ENCODE data around the gene SYT15. TPM values are rescaled to one million over a fixed set of nuclear protein-coding genes. Genes with fewer than 3 reads are reported as not detected.
A peak's percentile ranks its signal among the peaks of the same experiment; 100 is the strongest.
"Not testable (repeated sequence)": the region's sequence is repeated elsewhere in the genome, so short reads cannot be mapped to it uniquely, and the experiment has no call there.

Gene SYT15
- total RNA-seq: 1.4 TPM

DNA sequence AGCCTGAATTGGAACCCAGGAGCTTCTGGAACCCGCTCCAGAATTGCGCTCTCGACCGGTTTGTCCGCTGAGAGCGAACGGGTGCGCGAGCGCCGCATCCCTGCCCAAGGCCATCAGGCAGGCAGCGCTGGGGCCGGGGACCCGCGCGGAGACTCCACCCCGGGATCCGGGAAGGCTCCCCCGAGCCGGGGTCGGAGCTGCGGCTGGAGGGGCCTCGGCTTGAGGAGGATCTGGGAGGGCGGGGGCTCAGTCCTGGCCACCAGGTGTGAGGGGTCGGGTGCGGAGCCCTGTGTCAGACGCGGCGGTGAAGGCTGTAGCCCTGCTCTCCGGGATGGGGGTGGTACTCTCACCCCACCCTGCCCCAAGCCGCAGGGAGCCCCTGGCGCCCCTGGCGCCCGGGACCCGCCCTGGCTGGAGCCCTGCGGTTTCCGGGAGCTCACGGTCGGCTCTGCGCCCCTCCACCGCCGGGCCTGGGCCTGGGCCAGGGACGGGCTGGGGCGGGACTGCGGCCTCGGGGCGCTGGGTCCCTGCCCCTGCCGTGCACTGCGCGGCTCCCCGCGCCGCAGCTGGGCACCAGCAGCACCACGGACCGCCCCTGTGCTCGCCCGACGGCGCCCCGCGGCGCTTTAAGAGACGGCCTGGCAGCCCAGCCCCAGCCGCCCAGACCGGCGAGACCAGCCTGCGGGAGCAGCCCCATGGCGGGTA is at the start of gene SYT15:
TSS of gene SYT15 (plus strand) at position 655 of the 705 bp plus-strand sequence. CDS start at position 696, 41 bp downstream.
- DNase-seq (ENCODE audit: low spot score): not testable (repeated sequence)

DNA sequence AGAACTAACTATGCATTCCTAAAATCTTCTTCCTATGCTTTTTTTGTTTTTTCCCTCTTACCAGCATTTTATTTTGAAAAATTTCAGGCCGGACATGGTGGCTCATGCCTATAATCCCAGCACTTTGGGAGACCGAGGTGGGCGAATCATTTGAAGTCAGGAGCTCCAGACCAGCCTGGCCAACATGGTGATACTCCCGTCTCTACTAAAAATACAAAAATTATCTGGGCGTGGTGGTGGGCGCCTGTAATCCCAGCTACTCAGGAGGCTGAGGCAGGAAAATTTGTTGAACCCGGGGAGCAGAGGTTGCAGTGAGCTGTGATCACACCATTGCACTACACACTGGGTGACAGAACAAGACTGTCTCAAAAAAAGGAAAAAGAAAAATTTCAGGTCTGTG is 49.2 kb upstream of the SYT15 start:
- DNase-seq (ENCODE audit: low spot score): not testable (repeated sequence)

DNA sequence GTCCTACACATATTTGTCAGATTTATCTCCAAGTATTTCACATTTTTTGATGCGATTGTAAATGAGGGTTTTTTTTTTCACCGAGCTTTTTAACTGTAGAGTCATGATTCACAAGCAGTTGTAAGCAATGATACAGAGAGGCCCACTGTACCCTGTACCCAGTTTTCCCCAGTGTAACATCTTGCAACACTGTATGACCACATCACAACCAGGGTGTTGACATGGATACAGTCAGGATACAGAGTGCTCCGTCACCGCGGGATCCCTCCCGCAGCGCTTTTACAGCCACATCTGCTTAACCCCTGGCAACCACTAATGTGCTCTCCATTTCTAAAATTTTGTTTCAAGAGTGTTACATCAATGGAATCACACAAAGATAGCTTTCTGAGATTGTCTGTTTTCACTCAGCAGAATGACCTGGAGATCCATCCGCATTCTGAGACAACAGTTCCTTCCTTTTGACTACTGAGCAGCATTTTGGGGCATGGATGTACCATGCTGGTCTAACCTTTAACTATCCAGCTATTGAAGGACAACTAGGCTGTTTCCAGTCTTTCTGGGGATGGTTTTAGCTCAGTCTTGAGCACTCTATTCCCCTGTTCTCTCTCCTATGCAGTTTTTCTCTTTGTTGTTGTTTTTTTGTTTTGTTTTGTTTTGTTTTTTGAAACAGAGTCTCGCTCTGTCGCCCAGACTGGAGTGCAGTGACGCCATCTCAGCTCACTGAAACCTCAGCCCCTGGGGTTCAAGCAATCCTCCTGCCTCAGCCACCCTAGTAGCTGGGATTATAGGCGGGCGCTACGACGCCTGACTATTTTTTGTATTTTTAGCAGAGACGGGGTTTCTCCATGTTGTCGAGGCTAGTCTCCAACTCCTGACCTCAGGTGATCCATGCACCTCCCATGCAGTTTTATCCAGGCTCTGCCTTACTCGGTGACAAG is 48.4 kb upstream of the SYT15 start:
- DNase-seq (ENCODE audit: low spot score): no peak

DNA sequence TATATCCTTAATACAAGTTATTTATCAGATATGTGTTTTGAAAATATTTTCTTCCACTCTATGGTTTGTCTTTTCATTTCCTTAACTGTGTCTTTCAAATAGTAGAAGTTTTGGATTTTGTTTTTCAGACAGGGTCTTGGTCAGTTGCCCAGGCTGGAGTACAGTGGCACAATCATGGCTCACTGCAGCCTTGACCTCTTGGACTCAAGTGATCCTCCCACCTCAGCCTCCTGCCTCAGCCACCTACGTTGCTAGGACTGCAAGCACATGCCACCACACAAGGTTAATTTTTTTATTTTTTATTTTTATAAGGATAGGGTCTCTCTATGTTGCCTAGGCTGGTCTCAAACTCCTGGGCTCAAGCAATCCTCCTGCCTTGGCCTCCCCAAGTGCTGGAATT is 46.7 kb upstream of the SYT15 start:
- not testable (repeated sequence) for DNase-seq (ENCODE audit: low spot score)

DNA sequence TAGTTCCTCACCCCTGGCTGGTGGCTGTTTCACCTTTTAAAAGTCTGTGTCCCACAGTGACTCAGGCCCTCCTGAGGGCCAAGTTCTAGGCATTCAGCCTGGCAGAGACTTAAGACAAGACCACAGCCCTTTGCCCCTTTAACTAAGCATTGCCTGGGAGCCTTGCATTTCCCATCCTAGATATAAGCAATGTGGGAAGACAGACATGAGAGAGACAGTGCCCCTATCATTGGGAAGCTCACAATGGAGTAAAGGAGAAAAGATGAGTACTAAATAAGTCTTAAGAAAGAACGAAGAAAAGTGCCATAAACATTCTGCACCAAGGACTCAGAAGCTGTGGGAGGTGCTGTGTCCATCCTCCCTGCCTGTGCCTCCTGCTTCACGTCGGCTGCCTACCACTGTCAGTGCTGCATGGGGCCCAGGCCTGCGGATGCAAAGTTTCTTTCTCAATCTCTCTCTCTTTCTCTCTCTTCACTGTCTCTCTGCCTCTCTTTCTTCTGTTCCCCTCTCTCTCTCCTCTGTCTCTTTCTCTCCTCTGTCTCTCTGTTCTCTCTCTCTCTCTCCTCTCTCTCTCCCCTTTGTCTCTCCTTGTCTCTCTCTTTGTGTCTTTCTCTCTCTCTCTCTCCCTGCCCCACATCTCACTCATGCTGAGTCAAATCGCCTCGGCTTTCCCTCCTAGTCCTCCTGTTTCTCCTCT is 44.0 kb upstream of the SYT15 start:
- DNase-seq (ENCODE audit: low spot score): no peak

DNA sequence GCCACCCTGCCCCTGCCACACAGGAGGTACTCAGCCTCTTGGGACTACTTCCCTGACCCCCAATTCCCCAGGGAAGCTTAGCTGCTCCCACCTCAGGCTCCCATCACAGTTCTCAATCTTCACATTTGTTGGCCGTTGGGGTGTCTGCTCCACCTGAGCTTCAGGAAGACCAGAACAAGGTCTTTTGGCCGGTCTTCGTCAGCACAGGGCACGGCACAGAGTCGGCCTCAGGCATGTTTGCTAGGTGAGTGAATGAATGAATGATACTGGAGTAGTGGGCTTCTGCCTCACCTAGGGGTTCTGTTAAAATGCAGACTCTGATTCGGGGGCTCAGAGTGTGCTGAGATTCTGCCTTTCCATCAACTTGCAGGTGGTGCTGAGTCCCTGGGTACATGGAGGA is 42.8 kb upstream of the SYT15 start:
- DNase-seq (ENCODE audit: low spot score): no peak

DNA sequence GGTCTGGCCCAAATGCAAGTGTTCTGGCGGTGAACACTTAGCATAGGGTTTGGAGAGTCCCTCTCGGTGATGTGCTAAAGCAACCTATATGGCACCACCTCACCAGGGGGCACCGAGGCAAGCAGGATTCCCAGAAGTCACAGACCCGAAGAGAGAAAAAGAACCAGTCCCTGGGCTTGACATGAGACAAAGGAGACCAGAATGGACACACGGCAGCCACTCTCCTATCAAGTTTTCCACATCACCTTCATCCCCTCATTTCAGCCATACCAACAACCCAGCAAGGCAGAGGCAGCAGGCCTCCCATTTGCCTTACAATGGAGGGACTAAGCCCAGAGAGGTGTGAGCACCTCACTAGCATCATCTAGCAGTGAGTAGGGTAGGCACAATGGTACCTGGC is 42.1 kb upstream of the SYT15 start:
- DNase-seq (ENCODE audit: low spot score): no peak

DNA sequence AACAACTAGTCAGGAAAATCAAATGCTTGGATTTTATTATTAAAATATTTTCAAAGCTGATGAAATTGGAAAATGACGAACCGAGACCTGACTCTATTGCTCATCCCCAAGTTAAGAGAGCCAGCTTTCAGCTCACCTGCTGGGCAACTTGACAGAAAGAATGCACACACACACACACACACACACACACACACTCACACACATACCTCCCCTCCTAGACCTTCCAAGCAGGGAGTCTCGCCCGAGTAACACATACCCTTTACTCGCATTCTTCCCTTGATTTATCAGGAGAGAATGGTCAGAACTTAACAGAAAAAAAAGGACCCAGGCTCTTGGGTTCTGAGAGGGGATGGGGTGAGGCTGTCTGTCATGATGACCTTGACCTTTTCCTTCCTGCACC is 41.6 kb upstream of the SYT15 start:
- DNase-seq (ENCODE audit: low spot score): no peak

DNA sequence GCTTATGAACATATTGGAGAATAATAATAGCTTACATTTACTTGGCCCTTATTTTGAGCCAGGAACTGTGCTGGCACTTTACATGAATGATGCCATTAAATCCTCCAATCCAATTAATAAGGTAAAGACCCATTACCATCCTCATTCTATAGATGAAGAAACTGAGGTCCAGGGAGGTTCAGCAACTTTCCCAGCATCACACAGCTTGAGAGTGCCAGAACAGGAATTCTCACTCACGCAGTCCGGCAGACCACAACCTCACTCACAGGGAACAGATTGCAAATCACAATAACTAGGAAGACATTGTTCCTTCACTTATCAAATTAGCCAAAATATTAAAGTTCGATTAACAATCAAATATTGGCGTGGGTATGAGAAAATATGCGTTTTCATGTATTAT is 40.8 kb upstream of the SYT15 start:
- DNase-seq (ENCODE audit: low spot score): no peak

DNA sequence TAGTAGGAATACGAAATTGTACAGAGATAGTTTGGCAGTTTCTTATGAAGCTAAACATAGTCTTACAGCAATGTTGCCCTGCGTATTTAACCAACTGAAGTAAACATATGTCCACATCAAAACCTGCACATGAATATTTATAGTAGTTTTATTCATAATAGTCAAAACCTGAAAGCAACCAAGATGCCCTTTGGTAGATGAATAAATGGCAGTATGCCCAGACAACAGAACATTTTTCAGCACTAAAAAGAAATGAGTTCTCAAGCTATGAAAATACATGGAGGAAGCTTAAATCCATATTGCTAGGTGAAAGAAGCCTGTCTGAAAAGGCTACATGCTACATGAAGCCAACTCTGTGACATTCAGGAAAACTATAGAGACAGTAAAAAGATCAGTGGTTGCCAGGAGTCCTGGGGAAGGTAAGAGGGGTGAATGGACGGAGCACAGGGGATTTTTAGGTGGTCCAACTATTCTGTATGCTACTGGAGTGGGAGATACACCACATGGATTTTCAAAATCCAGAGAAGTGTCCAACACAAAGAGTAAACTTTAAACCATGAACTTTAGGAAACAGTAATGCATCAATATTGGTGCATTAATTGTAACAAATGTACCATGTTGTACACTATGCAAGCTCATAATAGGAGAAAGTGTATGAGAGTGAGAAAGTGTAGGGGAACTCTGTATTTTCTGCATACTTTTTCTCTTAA is 40.1 kb upstream of the SYT15 start:
- no peak for DNase-seq (ENCODE audit: low spot score)

DNA sequence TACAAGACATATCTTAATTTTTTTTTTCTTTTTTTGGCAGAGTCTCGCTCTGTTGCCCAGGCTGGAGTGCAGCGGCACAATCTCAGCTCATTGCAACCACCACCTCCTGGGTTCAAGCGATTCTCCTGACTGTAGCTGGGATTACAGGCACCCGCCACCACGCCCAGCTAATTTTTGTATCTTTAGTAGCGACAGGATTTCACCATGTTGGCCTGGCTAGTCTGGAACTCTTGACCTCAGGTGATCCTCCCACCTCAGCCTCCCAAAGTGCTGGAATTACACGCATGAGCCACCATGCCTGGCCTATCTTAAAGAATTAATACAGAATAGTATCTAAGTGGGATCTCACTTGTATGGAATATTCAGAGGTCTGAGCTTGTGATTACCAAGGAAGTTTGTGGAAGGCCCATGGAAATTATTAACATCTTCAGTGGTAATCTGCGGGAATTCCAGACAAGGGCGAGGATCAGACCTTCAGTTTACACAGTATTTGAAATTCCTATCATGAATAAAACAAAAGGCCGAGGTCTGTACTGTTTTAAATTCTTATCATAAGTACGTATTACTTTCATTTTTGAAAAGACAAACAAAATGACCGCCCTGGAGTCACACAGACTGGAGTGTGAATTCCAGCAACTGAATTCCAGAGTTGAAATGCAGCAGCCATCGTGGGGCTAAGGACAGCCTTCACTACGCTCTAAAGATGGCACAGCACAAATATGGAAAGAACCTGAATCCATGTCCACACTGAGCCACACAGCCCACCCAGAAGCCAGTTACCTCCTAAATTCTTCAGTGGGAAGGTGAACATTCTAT is 39.1 kb upstream of the SYT15 start:
- DNase-seq (ENCODE audit: low spot score): peak; percentile 61

DNA sequence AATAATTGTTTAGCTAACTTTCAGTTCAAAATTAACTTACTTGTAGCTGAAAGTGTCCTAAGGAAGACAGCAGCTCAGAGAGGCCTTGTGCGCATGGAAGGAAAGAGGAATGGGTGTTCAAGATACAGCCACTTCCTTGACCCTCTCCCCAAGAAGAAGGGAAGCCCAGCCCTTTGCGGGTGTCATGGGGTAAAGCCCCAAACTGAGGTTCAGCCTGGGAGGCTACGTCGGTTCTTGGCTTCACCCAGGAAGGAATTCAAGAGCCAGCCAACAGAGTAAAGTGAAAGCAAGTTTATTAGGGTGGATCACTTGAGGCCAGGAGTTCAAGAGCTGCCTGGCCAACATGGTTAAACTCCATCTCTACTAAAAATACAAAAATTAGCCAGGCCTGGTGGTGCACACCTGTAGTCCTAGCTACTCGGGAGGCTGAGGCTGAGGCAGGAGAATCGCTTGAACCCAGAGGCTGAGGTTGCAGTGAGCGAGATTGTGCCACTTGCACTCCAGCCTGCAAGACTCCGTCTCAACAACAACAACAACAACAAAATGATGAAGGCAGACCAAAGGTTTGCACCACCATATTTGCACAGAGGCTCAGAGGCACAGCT is 38.4 kb upstream of the SYT15 start:
- no peak for DNase-seq (ENCODE audit: low spot score)

DNA sequence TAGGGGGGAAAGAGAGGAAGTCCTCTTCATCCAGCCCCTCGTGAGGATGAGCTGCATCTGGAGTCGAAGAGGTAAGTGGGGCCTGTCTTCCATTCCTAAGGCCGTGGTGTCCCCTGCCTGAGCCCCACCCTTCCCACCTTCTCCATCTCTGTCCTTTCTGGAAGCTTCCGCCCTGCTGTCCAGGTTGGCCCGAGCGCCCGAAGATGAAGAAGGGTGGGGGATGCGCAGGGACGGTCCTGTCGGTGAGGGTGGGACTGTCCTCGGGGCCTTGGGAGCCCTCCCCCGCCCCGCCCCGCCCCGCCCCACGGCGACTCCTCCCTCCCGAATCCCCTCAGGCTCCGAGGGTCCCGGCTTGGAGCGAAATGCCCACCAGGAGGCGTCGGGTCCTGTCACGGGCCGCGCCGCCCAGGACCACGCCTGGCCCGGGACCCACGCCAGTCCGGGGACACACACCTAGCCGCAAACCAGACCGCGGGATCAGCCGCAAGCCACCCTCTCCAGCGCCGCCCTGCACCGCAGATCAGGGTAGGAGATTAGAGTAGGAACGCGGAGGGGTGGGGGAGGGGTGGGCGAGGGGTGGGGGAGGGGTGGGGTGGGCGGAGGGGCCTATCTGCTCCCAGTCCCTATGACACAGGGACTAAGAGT is 37.8 kb upstream of the SYT15 start:
- DNase-seq (ENCODE audit: low spot score): no peak

DNA sequence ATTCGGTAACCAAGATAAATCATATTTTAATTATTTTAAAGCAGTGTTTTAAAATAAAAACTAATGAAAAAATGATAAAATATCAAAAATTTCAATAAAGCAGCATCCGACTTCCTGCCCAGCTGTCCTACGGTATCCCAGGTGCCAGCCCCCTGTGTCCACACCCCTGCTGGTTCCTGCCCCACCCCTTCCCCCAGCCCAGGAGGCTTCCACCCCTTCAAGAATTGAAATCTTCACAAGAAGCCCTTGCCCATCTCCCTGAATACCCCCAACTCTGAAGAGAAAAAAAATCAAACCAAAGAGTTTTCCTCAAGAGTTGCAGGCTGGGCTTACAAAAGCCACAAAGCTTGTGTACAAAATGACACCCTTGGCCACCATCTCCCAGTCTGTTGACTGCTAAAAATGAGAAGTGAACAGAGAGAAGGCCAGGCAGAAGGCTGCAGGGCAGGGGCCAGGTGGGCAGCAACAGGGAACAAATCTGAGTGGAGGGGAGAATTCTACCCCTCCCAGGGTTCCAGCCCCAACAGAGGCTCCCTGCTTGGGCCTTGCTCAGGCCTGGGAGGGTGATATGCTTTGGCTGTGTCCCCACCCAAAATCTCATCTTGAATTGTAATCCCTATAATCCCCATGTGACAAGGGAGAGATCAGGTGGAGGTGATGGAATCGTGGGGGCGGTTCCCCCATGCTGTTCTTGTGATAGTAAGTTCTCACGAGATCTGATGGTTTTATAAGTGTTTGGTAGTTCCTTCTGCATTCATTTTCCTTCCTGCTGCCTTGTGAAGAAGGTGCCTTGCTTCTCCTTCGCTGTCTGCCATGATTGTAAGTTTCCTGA is 37.0 kb upstream of the SYT15 start:
- DNase-seq (ENCODE audit: low spot score): no peak

DNA sequence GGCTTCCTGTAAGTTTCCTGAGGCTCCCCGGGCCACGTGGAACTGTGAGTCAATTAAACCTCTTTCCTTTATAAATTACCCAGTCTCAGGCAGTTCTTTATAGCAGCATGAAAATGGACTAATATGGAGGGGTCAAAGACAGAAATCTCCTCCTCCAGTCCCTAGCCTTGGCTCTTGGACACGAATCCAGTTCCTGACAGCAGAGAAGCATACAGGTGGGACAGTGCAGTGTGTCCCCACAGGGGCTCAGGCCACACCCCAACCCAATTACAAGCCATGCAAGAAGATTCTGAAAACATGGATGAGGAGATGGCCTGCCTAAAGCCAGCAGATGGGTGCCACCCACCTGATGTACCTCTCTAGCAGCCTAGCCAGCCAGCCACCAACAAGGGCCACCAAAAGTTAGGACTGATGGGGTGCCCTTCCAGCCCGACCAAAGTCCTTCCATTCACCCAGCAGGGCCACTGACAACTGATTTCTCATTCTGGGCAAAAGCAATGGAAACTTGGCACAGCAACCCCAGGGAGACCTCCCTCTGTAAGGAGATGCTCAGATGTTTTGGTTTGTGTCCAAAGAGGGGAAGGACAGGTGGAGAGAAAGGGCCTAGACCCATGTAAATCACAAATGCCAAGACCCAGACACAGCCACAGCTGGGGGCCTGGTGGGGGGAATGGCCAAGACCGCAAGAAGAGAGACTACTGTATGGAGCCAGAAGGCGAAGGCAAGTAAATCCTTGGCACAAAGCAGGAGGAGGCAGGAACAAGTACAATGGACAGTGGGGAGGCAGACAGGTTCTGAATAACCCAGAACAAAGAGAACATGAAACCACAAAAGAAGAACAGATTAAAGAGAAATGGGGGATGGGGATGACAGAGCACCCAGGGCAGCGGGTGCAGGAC is 36.1 kb upstream of the SYT15 start:
- no peak for DNase-seq (ENCODE audit: low spot score)

DNA sequence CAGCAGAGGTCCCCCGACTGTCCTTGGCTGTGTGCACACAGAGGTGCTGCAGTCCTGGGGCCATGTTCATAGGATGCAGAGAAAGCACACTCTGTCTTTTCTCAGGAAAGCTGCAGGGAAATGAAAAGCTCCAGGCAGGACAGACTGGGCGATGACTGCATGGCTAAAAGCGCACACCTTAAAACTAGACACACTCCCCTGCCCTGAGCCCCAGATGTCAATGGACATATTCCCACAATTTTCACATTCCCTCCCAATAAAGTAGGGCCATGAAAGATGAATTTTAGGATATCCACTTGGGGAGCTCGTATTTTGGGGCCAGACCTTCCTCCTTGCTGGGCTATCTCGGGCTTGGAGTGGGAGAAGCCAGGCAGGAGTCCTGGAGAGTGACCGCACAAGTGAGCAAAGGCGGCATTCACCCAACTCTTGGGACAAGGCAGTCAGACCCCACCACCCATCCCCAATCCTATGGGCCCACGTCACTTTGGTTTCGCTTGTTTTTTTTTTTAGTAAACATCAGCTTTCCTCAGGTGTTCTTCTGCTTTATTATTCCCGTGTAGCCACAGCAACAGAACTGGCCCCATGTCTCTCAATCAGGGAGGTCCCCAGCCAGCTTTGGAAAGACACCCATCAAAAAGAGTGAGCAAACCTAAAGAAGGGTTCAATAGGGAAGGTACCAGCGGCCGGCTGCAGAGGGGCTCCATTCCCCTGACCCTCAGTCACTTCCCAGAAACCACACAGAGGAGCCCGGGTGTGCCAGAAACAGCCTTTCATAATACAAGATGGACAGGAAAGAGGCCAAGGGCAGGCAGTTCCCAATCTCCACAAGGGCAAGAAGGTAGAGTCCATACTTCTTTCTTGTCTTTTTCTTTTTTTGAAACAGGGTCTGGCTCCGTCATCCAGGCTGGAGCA is 35.2 kb upstream of the SYT15 start:
- DNase-seq (ENCODE audit: low spot score): no peak

Measured in mucosa of gallbladder (tissue), 1 donor.